Subcutaneous adipose tissue (tissue), 4 donors: Measurements from ENCODE around the gene MYH15. TPM values are rescaled to one million over a fixed set of nuclear protein-coding genes. Genes with fewer than 3 reads are reported as not detected.

Source experiments
- CTCF ChIP-seq: fragments of 450-650 bp; IDR thresholded peaks from one replicate; pipeline ENCODE4 v1.5.1; 2016; ENCODE audit warnings: low read depth, mild to moderate bottlenecking, control low read depth, antibody characterized with exemption, moderate library complexity
- total RNA-seq, 4 donors: library from RNA; depleted of rRNA; stranded (reverse); fragments of >200 nt; gene quantifications; one replicate each; pipeline ENCODE4 v1.1.0, GENCODE V29; 2016

The MYH15 gene
- total RNA-seq, 4 donors from 2014 or later: not detected

- TF ChIP-seq CTCF: no peak
Observed at GRCh38 chr3:108462899-108463298, 47.5 kb downstream of the MYH15 start.

- TF ChIP-seq CTCF: no peak
Observed at GRCh38 chr3:108461661-108462111, 48.7 kb downstream of the MYH15 start.

- no peak for TF ChIP-seq CTCF
Observed at GRCh38 chr3:108459225-108459624, 51.2 kb downstream of the MYH15 start.

- TF ChIP-seq CTCF: no peak
Observed at GRCh38 chr3:108455212-108455705, 55.1 kb downstream of the MYH15 start.

GRCh38 chr3:108453565-108453964, 56.8 kb downstream of the MYH15 start:
- no peak for TF ChIP-seq CTCF

GRCh38 chr3:108450444-108450843, 60.0 kb downstream of the MYH15 start:
- no peak for TF ChIP-seq CTCF

GRCh38 chr3:108448593-108448992, 61.8 kb downstream of the MYH15 start:
- no peak for TF ChIP-seq CTCF
